SK-N-SH (cell line): Measurements from ENCODE around the gene HEXA. TPM values are rescaled to one million over a fixed set of nuclear protein-coding genes. Genes with fewer than 3 reads are reported as not detected.

Experiments
- CTCF ChIA-PET: fragments of 300-600, 350-600 bp; formaldehyde crosslinking; extraction: SDS; loops from one replicate; lab custom pipeline; 2021; lab: Yijun Ruan, JAX
- POLR2A ChIA-PET: fragments of 350-600 bp; sonication (Branson Sonifier 250); formaldehyde crosslinking; extraction: SDS; loops from one replicate; lab custom pipeline; 2020; ENCODE audit warnings: antibody characterized with exemption, inconsistent platforms; lab: Yijun Ruan, JAX
- DNase-seq: peaks from one replicate; pipeline ENCODE4 v3.0.0; 2012
- H2AFZ ChIP-seq: fragments of 200-600 bp; sonication (generic); 2 replicates; pipeline ENCODE4 v1.8.1; 2016; ENCODE audit warnings: antibody characterized with exemption, mild to moderate bottlenecking, low read depth
- H3F3A ChIP-seq: fragments of 200-600 bp; sonication (generic); replicated peaks from 2 replicates; pipeline ENCODE3; 2016; ENCODE audit warnings: antibody characterized with exemption, mild to moderate bottlenecking; ENCODE audit not compliant: insufficient read depth
- H3K27ac ChIP-seq, 2 experiments: fragments of 200-500 bp in 1 of 2; fragments of 200-600 bp in 1 of 2; sonication (Bioruptor generic) in 1 of 2; sonication (generic), shearing (Covaris generic) in 1 of 2; 2 replicates each; pipeline versions ENCODE4 v1.5.1 to v1.6.1; 2014 to 2016; ENCODE audit warnings: low read depth in 2 of 2, inconsistent platforms in 1 of 2, low read length in 1 of 2, mild to moderate bottlenecking in 1 of 2, mixed read lengths in 1 of 2
- H3K27me3 ChIP-seq: fragments of 200-600 bp; sonication (generic), shearing (Covaris generic); 2 replicates; pipeline ENCODE4 v1.6.1; 2016; ENCODE audit warnings: mixed run types; ENCODE audit not compliant: insufficient read depth
- H3K36me3 ChIP-seq, 2 experiments: fragments of 200-500 bp in 1 of 2; fragments of 200-600 bp in 1 of 2; sonication (Bioruptor generic) in 1 of 2; sonication (generic) in 1 of 2; replicated peaks in 1 of 2; 2 replicates each; pipeline versions ENCODE3 to v1.5.1; 2014 to 2016; ENCODE audit warnings: low read length in 1 of 2, mild to moderate bottlenecking in 1 of 2; ENCODE audit not compliant: insufficient read depth in 2 of 2, control insufficient read depth in 1 of 2
- H3K4me1 ChIP-seq, 2 experiments: fragments of 200-500 bp in 1 of 2; fragments of 200-600 bp in 1 of 2; sonication (Bioruptor generic) in 1 of 2; sonication (generic), shearing (Covaris generic) in 1 of 2; 2 replicates each; pipeline versions ENCODE4 v1.5.1 to v1.6.1; 2014 to 2016; ENCODE audit warnings: low read depth in 1 of 2, low read length in 1 of 2, mixed run types in 1 of 2; ENCODE audit not compliant: insufficient read depth in 2 of 2, control insufficient read depth in 1 of 2
- H3K4me2 ChIP-seq: fragments of 200-600 bp; sonication (generic), shearing (Covaris generic); 2 replicates; pipeline ENCODE4 v1.6.1; 2017; ENCODE audit warnings: mixed run types
- H3K4me3 ChIP-seq, 2 experiments: fragments of 200-500 bp in 1 of 2; fragments of 200-600 bp in 1 of 2; sonication (Bioruptor generic) in 1 of 2; sonication (generic), shearing (Covaris generic) in 1 of 2; 2 replicates each; pipeline versions ENCODE4 v1.5.1 to v1.8.1; 2014 to 2016; ENCODE audit warnings: low read depth in 2 of 2, inconsistent platforms in 1 of 2, low read length in 1 of 2, mild to moderate bottlenecking in 1 of 2, mixed read lengths in 1 of 2, moderate library complexity in 1 of 2
- H3K79me2 ChIP-seq: fragments of 200-600 bp; sonication (generic); 2 replicates; pipeline ENCODE4 v1.8.1; 2017; ENCODE audit warnings: mild to moderate bottlenecking; ENCODE audit not compliant: insufficient read depth
- H3K9ac ChIP-seq: fragments of 200-600 bp; sonication (generic); 2 replicates; pipeline ENCODE4 v1.6.1; 2017; ENCODE audit warnings: mixed run types
- H3K9me2 ChIP-seq: fragments of 200-600 bp; sonication (generic); 2 replicates; pipeline ENCODE4 v1.6.1; 2017; ENCODE audit warnings: mixed run types
- H3K9me3 ChIP-seq: fragments of 200-600 bp; sonication (generic); 2 replicates; pipeline ENCODE4 v1.6.1; 2017; ENCODE audit warnings: mixed run types, mild to moderate bottlenecking, moderate library complexity
- H4K20me1 ChIP-seq: fragments of 200-600 bp; sonication (generic); 2 replicates; pipeline ENCODE4 v1.6.1; 2017; ENCODE audit warnings: mild to moderate bottlenecking, mixed run types; ENCODE audit not compliant: insufficient read depth
- CTCF ChIP-seq: fragments of 200-600 bp; sonication (generic); IDR thresholded peaks from 2 replicates; pipeline ENCODE4 v1.6.1; 2017; ENCODE audit warnings: antibody characterized with exemption, mild to moderate bottlenecking, moderate library complexity
- EP300 ChIP-seq, 2 experiments: IDR thresholded peaks; 2 replicates each; pipeline versions ENCODE4 v1.4.0 to v1.6.1; 2012; ENCODE audit warnings: borderline replicate concordance in 1 of 2, low read depth in 1 of 2, low read length in 1 of 2
- FOXJ3 ChIP-seq: sonication (generic); formaldehyde crosslinking; IDR thresholded peaks from 2 replicates; pipeline ENCODE4 v1.5.1; 2020; ENCODE audit warnings: mild to moderate bottlenecking, missing genetic modification reagents
- GABPA ChIP-seq: IDR thresholded peaks from 2 replicates; pipeline ENCODE4 v1.4.0; 2012; ENCODE audit warnings: low read depth, mild to moderate bottlenecking
- MXI1 ChIP-seq: IDR thresholded peaks from 2 replicates; pipeline ENCODE4 v1.6.1; 2012; ENCODE audit warnings: mild to moderate bottlenecking, low read depth, low read length, improper control_type of control experiment
- NRF1 ChIP-seq: IDR thresholded peaks from 2 replicates; pipeline ENCODE4 v1.6.1; 2012; ENCODE audit warnings: low read depth, mild to moderate bottlenecking, low read length
- PBX3 ChIP-seq: IDR thresholded peaks from 2 replicates; pipeline ENCODE4; 2012
- RAD21 ChIP-seq: IDR thresholded peaks from 2 replicates; pipeline ENCODE4 v1.6.1; 2012; ENCODE audit warnings: mild to moderate bottlenecking, low read length
- RCOR1 ChIP-seq: fragments of 150-350 bp; IDR thresholded peaks from 2 replicates; pipeline ENCODE4 v1.6.1; 2017; ENCODE audit warnings: antibody characterized with exemption, low read length
- REST ChIP-seq: IDR thresholded peaks from 2 replicates; pipeline ENCODE4 v1.6.1; 2012; ENCODE audit warnings: mild to moderate bottlenecking, low read depth, low read length, moderate library complexity
- RFX5 ChIP-seq: IDR thresholded peaks from 2 replicates; pipeline ENCODE4 v1.6.1; 2012; ENCODE audit warnings: mild to moderate bottlenecking, improper control_type of control experiment, low read length
- SMC3 ChIP-seq: IDR thresholded peaks from 2 replicates; pipeline ENCODE4 v1.6.1; 2012; ENCODE audit warnings: low read depth, low read length, improper control_type of control experiment
- YY1 ChIP-seq: IDR thresholded peaks from 2 replicates; pipeline ENCODE4 v1.4.0; 2012; ENCODE audit warnings: low read depth, mild to moderate bottlenecking
- WGBS: methylation state at CpG from one replicate; pipeline ENCODE4 v1.1.6; 2017; ENCODE audit warnings: low lambda C conversion rate; 5-methylcytosine and 5-hydroxymethylcytosine counted together
- polyA plus RNA-seq, 3 experiments: library from polyadenylated mRNA; depleted of rRNA; stranded (reverse); fragments of >200 nt; gene quantifications; 2 replicates each; pipeline ENCODE4 v1.2.3, GENCODE V29; 2012

The HEXA gene
- polyA plus RNA-seq, 1 of the 3 experiments (the other 2 are of a cell fraction): 251 TPM

GRCh38 chr15:72313448-72313840, 62.4 kb downstream of the HEXA start (continued):
- TF ChIP-seq GABPA (no peak), FOXJ3 (CRISPR knock-in tag) (no peak), YY1 (no peak), EP300 (IDR thresholded peaks at IDR 0.05; ENCODE audit: borderline replicate concordance in 1 of 2, low read depth in 1 of 2, low read length in 1 of 2) (no peak)

- peak; percentile 81 for DNase-seq
- Histone ChIP-seq H3K4me2 (no peak overlapping the region), H3K4me3 (no peak overlapping the region; a peak in 1 of 4 replicates), H3K36me3 (no peaks in the 10 kb centered on the region), H3K9me3 (no peaks in the 10 kb centered on the region), H3K9me2 (no peaks in the 10 kb centered on the region), H2AFZ (no peak overlapping the region), H4K20me1 (no peaks in the 10 kb centered on the region), H3K9ac (no peak overlapping the region), H3K4me1 (peaks cover 0 to 9% of the 10 kb centered on the region in 2 experiments; a peak in 1 of 4 replicates), H3K27me3 (peaks cover 4% of the 10 kb centered on the region; the same call in 1 of the 2 replicates), H3K27ac (no peak overlapping the region), H3K79me2 (no peaks in the 10 kb centered on the region), H3F3A (no peaks in the 10 kb centered on the region)
- peak; percentile 78 for TF ChIP-seq CTCF
- TF ChIP-seq GABPA: no peak
- TF ChIP-seq RAD21: peak; percentile 88
- TF ChIP-seq REST: no peak
- TF ChIP-seq RCOR1: no peak
- TF ChIP-seq PBX3: no peak
- TF ChIP-seq RFX5: no peak
- peak; percentile 80 for TF ChIP-seq SMC3
- peak; percentile 49; the same call in 1 of the 2 replicates for TF ChIP-seq MXI1
- no peak for TF ChIP-seq NRF1
- ChIA-PET CTCF (interaction anchor here (0.6 to 1.9 kb wide), 32 partner anchors 8 to 372 kb away, joined by 3 to 14 read pairs (median 4); partner anchors contain the start of gene HEXA), POLR2A (interaction anchor here (1.1 kb wide), 1 partner anchor 12 kb away, joined by 3 read pairs; no protein-coding TSS in a partner anchor)
- WGBS: 49% methylated on average over 2 of the region's 2 CpGs
These were observed 63.0 kb downstream of the HEXA start for GRCh38 chr15:72312605-72313447.
